Dendritic cell treated with granulocyte-macrophage colony-stimulating factor and Interleukin-4, amounts not matched to agents 40 ng/mL and 50 ng/mL, for 4 days (primary cell): ENCODE results near the gene BAG1.

Experiments
- H3K27ac Mint-ChIP-seq: one replicate; pipeline ENCODE4 v1.8.0; 2022; ENCODE audit warnings: mild to moderate bottlenecking, mixed read lengths
- H3K27me3 Mint-ChIP-seq: one replicate; pipeline ENCODE4 v1.8.0; 2022; ENCODE audit warnings: mild to moderate bottlenecking, mixed read lengths
- H3K36me3 Mint-ChIP-seq: one replicate; pipeline ENCODE4 v1.8.0; 2022; ENCODE audit warnings: low read depth, mixed read lengths
- H3K4me1 Mint-ChIP-seq: one replicate; pipeline ENCODE4 v1.8.0; 2022; ENCODE audit warnings: low read depth, mixed read lengths
- H3K4me3 Mint-ChIP-seq: one replicate; pipeline ENCODE4 v1.8.0; 2022; ENCODE audit warnings: mild to moderate bottlenecking, moderate library complexity, mixed read lengths
- H3K9me3 Mint-ChIP-seq: one replicate; pipeline ENCODE4 v1.8.0; 2022; ENCODE audit warnings: mixed read lengths
- intact Hi-C: fragments of 100-400 bp; cut with micrococcal nuclease; formaldehyde crosslinking; loops from one replicate; pipeline ENCODE4 v1.15.0; 2022

BAG1 gene

GRCh38 chr9:33229359-33230114 lies 35.0 kb downstream of the BAG1 start:
- intact Hi-C loops: no loop called here
- Mint-ChIP-seq H3K9me3 (no peaks in the 10 kb centered on the region), H3K4me3 (no peak overlapping the region), H3K27me3 (no peaks in the 10 kb centered on the region), H3K36me3 (no peaks in the 10 kb centered on the region), H3K27ac (peak overlapping the region; percentile 35), H3K4me1 (peaks cover 57% of the 10 kb centered on the region)

DNA sequence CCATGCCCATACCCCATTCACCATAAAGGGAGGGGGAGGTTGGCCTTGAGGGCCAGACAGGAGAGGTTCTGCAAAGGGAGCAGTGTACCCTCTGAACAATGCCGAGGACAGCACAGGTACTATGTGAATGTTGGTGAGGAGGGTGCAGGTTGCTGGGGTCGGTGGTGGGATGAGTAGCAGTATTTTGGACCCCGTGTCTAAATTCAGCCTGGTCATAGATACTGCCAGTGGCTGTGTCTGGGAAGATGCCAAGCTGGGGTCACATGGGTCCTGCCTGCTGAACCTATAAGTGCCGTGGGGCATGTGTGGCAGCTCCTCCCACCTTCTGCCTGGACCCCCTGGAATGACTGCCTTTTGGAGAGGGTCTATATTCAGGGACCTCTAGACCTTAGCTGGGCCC lies 35.9 kb downstream of the BAG1 start:
- peak overlapping the region; percentile 90 for H3K27ac Mint-ChIP-seq
- no peaks in the 10 kb centered on the region for H3K9me3 Mint-ChIP-seq
- no peaks in the 10 kb centered on the region for H3K36me3 Mint-ChIP-seq
- no peak overlapping the region for H3K4me3 Mint-ChIP-seq
- no peaks in the 10 kb centered on the region for H3K27me3 Mint-ChIP-seq
- H3K4me1 Mint-ChIP-seq: peaks cover 53% of the 10 kb centered on the region
- intact Hi-C loops: loop anchor here (1.0 kb wide), 1 partner anchor 36 kb away; the partner anchor contains the start of gene BAG1

- peak overlapping the region; percentile 90 for H3K27ac Mint-ChIP-seq
- no peak overlapping the region for H3K4me3 Mint-ChIP-seq
- intact Hi-C loops: loop anchor here (1.0 to 2.0 kb wide), 2 partner anchors 37 to 69 kb away; partner anchors contain the start of gene BAG1
These were observed 36.8 kb downstream of the BAG1 start for GRCh38 chr9:33227741-33228140.

GRCh38 chr9:33227008-33227398 lies 37.5 kb downstream of the BAG1 start:
- H3K9me3 Mint-ChIP-seq: no peaks in the 10 kb centered on the region
- H3K27me3 Mint-ChIP-seq: no peaks in the 10 kb centered on the region
- H3K27ac Mint-ChIP-seq: peak overlapping the region; percentile 90
- H3K36me3 Mint-ChIP-seq: no peaks in the 10 kb centered on the region
- intact Hi-C loops: loop anchor here (2.0 kb wide), 1 partner anchor 68 kb away; no protein-coding TSS in a partner anchor
- H3K4me1 Mint-ChIP-seq: peaks cover 53% of the 10 kb centered on the region
- peak overlapping the region; percentile 13 for H3K4me3 Mint-ChIP-seq

More at GRCh38 chr9:33227741-33228140, 36.8 kb downstream of the BAG1 start:
- H3K36me3 Mint-ChIP-seq: no peaks in the 10 kb centered on the region
- no peaks in the 10 kb centered on the region for H3K9me3 Mint-ChIP-seq
- H3K27me3 Mint-ChIP-seq: no peaks in the 10 kb centered on the region
- H3K4me1 Mint-ChIP-seq: peaks cover 56% of the 10 kb centered on the region

GRCh38 chr9:33225319-33226147 lies 39.0 kb downstream of the BAG1 start:
- Mint-ChIP-seq H3K9me3 (no peaks in the 10 kb centered on the region), H3K27ac (peak overlapping the region; percentile 90), H3K27me3 (no peaks in the 10 kb centered on the region), H3K4me3 (peak overlapping the region; percentile 4), H3K4me1 (peaks cover 62% of the 10 kb centered on the region), H3K36me3 (no peaks in the 10 kb centered on the region)
- intact Hi-C loops: loop anchor here (1.0 to 2.0 kb wide), 2 partner anchors 67 to 144 kb away; no protein-coding TSS in a partner anchor

- no peak overlapping the region for H3K4me3 Mint-ChIP-seq
- H3K9me3 Mint-ChIP-seq: no peaks in the 10 kb centered on the region
- no peaks in the 10 kb centered on the region for H3K36me3 Mint-ChIP-seq
- intact Hi-C loops: no loop called here
- H3K4me1 Mint-ChIP-seq: peaks cover 62% of the 10 kb centered on the region
- peak overlapping the region; percentile 14 for H3K27ac Mint-ChIP-seq
- no peaks in the 10 kb centered on the region for H3K27me3 Mint-ChIP-seq
These were observed 40.8 kb downstream of the BAG1 start for GRCh38 chr9:33223696-33224095.

DNA sequence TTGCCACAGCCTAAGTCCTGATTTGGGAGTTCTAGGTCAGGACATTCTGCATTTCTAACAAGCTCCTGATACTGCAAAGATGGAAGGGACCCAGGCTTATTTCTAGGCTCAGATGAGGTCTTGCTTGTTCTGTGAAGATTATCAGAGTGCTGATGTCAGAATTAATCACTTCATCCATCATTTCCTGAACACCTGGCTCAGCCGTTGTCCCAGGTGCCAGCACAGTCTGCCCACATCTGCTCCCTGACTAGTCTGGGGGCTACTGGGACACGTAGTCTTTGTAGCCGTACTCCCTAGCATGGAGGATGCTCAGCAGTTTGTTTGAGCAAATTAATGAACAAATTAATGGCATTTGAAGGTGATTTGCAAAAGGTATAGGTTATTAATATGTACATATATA lies 42.5 kb downstream of the BAG1 start:
- peaks cover 46% of the 10 kb centered on the region for H3K4me1 Mint-ChIP-seq
- no peak overlapping the region for H3K27ac Mint-ChIP-seq
- no peak overlapping the region for H3K4me3 Mint-ChIP-seq
- no peaks in the 10 kb centered on the region for H3K9me3 Mint-ChIP-seq
- no peaks in the 10 kb centered on the region for H3K27me3 Mint-ChIP-seq
- intact Hi-C loops: no loop called here
- no peaks in the 10 kb centered on the region for H3K36me3 Mint-ChIP-seq

GRCh38 chr9:33221568-33221884 lies 43.0 kb downstream of the BAG1 start:
- Mint-ChIP-seq H3K4me1 (peaks cover 41% of the 10 kb centered on the region), H3K27me3 (no peaks in the 10 kb centered on the region), H3K27ac (peak overlapping the region; percentile 89), H3K36me3 (no peaks in the 10 kb centered on the region), H3K4me3 (no peak overlapping the region), H3K9me3 (no peaks in the 10 kb centered on the region)
- intact Hi-C loops: no loop called here

- Mint-ChIP-seq H3K4me1 (peaks cover 35% of the 10 kb centered on the region), H3K27me3 (no peaks in the 10 kb centered on the region), H3K36me3 (no peaks in the 10 kb centered on the region), H3K9me3 (no peaks in the 10 kb centered on the region), H3K27ac (peak overlapping the region; percentile 89), H3K4me3 (no peak overlapping the region)
- intact Hi-C loops: no loop called here
These were observed 43.6 kb downstream of the BAG1 start for GRCh38 chr9:33220681-33221567.

DNA sequence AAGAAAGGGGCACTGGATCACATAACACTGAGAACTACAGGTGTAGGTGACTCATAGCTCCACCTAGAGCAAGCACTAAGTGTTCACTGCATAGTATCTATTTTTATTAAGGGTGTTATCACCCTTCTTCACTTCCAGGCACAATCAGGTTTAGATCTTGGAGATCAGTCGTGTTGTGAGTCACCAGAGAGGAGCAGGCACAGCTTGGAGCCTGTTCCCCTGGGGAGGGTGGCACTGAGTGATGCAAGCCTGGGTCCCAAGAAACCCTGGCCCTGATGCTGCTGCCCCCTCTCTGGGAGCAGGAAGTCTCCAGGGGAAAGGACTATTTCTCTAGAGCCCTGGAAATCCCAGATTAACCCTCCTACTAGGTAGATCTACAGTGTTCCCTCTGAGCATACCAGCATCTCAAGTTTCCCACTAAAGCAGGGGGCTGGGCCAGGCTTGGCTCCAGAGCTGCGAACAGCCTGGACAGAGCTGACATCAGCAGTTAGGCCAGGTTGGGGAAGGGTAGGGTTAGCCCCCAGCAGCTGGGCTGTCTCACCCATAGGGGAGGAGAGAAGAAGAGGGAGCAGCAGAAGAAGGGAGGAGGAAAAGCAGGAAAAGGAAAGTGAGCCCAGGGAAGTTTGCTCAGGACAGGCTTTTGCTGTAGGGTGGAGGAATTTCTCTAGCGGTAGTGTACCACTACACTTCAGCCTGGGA lies 52.7 kb downstream of the BAG1 start:
- Mint-ChIP-seq H3K36me3 (no peaks in the 10 kb centered on the region), H3K4me1 (no peaks in the 10 kb centered on the region), H3K9me3 (no peaks in the 10 kb centered on the region), H3K4me3 (no peak overlapping the region), H3K27ac (no peak overlapping the region), H3K27me3 (peaks cover 1% of the 10 kb centered on the region)
- intact Hi-C loops: no loop called here

- H3K27me3 Mint-ChIP-seq: peaks cover 1% of the 10 kb centered on the region
- no peaks in the 10 kb centered on the region for H3K36me3 Mint-ChIP-seq
- no peaks in the 10 kb centered on the region for H3K4me1 Mint-ChIP-seq
- no peak overlapping the region for H3K4me3 Mint-ChIP-seq
- intact Hi-C loops: no loop called here
- no peaks in the 10 kb centered on the region for H3K9me3 Mint-ChIP-seq
- H3K27ac Mint-ChIP-seq: no peak overlapping the region
These were observed 54.3 kb downstream of the BAG1 start for GRCh38 chr9:33210006-33210715.

GRCh38 chr9:33209394-33209793 lies 55.1 kb downstream of the BAG1 start:
- H3K4me3 Mint-ChIP-seq: no peak overlapping the region
- intact Hi-C loops: no loop called here
- H3K9me3 Mint-ChIP-seq: no peaks in the 10 kb centered on the region
- H3K27ac Mint-ChIP-seq: no peak overlapping the region
- H3K36me3 Mint-ChIP-seq: no peaks in the 10 kb centered on the region
- no peaks in the 10 kb centered on the region for H3K4me1 Mint-ChIP-seq
- H3K27me3 Mint-ChIP-seq: peaks cover 1% of the 10 kb centered on the region
